Stimulated activated CD4-positive, alpha-beta T cell treated with anti-CD3 and anti-CD28 coated beads, Interleukin-4, amount 100 ng/mL, for 1 hour (primary cell): Measurements from ENCODE around the gene PDE1A.

ENCODE experiments used
- DNase-seq: peaks from one replicate; pipeline ENCODE4 v3.0.0-alpha.2; 2020

Gene PDE1A

GRCh38 chr2:182113334-182113733, 313.5 kb downstream of the PDE1A start:
- DNase-seq = no peak

GRCh38 chr2:182110347-182110746, 316.5 kb downstream of the PDE1A start:
- no peak for DNase-seq

- DNase-seq = no peak
Observed at GRCh38 chr2:182103526-182103925, 323.3 kb downstream of the PDE1A start.

GRCh38 chr2:182101263-182101662, 325.6 kb downstream of the PDE1A start:
- no peak for DNase-seq

- no peak for DNase-seq
Observed at GRCh38 chr2:182098648-182099047, 328.2 kb downstream of the PDE1A start.

- no peak for DNase-seq
Observed at GRCh38 chr2:182097571-182098164, 329.2 kb downstream of the PDE1A start.

GRCh38 chr2:182090486-182090885, 336.4 kb downstream of the PDE1A start:
- DNase-seq = no peak
